PC-3 (cell line): Measurements from ENCODE around the gene CYP21A2. TPM values are rescaled to one million over a fixed set of nuclear protein-coding genes. Genes with fewer than 3 reads are reported as not detected.

Experiments
- ATAC-seq: fragments of 200-7000 bp; cut with Tn5 transposase; 2 replicates; pipeline ENCODE4 v1.9.1; 2020; ENCODE audit warnings: mild to moderate bottlenecking, moderate library complexity
- BruUV-seq: library from RNA; stranded (reverse); fragments of 400-500 nt; replicated peaks from 2 replicates; lab custom pipeline; 2021; lab: Mats Ljungman, UMichigan
- CTCF ChIA-PET: fragments of 300-600 bp; sonication (Branson Sonifier 250); formaldehyde crosslinking; loops from one replicate; lab custom pipeline; 2022; ENCODE audit warnings: antibody characterized with exemption; lab: Charles Lee
- POLR2A ChIA-PET: fragments of 300-600 bp; sonication (Branson Sonifier 250); formaldehyde crosslinking; loops from one replicate; lab custom pipeline; 2022; ENCODE audit warnings: antibody characterized with exemption; ENCODE audit not compliant: unreplicated experiment; lab: Charles Lee
- DNase-seq: peaks from one replicate; pipeline ENCODE4 v3.0.0-alpha.2; 2015
- H2AFZ ChIP-seq: fragments of 300-600 bp; sonication (generic); 2 replicates; pipeline ENCODE4 v1.6.0; 2016; ENCODE audit warnings: antibody characterized with exemption, low read length
- H3F3A ChIP-seq: fragments of 300-600 bp; sonication (generic); one replicate; pipeline ENCODE4 v1.6.0; 2017; ENCODE audit warnings: antibody characterized with exemption, low read length, control low read depth, mild to moderate bottlenecking; ENCODE audit not compliant: unreplicated experiment
- H3K27ac ChIP-seq: fragments of 300-600 bp; sonication (generic); 2 replicates; pipeline ENCODE4 v1.5.1; 2016; ENCODE audit warnings: mild to moderate bottlenecking, low read length
- H3K27me3 ChIP-seq: fragments of 300-600 bp; sonication (generic); 2 replicates; pipeline ENCODE4 v1.6.1; 2016; ENCODE audit warnings: low read length, mixed read lengths
- H3K36me3 ChIP-seq: fragments of 300-600 bp; sonication (generic); 2 replicates; pipeline ENCODE4 v1.6.1; 2016; ENCODE audit warnings: low read depth, mixed run types, low read length, mixed read lengths
- H3K4me1 ChIP-seq: fragments of 300-600 bp; sonication (generic); 2 replicates; pipeline ENCODE4 v1.5.1; 2016; ENCODE audit warnings: low read length; ENCODE audit not compliant: insufficient read depth
- H3K4me2 ChIP-seq: fragments of 300-600 bp; sonication (generic); 2 replicates; pipeline ENCODE4 v1.6.0; 2016; ENCODE audit warnings: low read length
- H3K4me3 ChIP-seq: fragments of 300-600 bp; sonication (generic); 2 replicates; pipeline ENCODE4 v1.5.1; 2016; ENCODE audit warnings: mild to moderate bottlenecking, low read length, mixed read lengths
- H3K79me2 ChIP-seq: fragments of 300-600 bp; sonication (generic); 2 replicates; pipeline ENCODE4 v1.6.1; 2017; ENCODE audit warnings: low read length, mixed read lengths
- H3K9ac ChIP-seq: fragments of 300-600 bp; sonication (generic); 2 replicates; pipeline ENCODE4 v1.6.0; 2016; ENCODE audit warnings: mild to moderate bottlenecking, low read length
- H3K9me2 ChIP-seq: fragments of 300-600 bp; sonication (generic); replicated peaks from 2 replicates; pipeline ENCODE4 v1.6.1; 2016; ENCODE audit warnings: mixed run types, low read length, mixed read lengths
- H3K9me3 ChIP-seq: fragments of 300-600 bp; sonication (generic); 2 replicates; pipeline ENCODE4 v1.6.1; 2016; ENCODE audit warnings: low read length, mixed read lengths
- H4K20me1 ChIP-seq: fragments of 300-600 bp; sonication (generic); 2 replicates; pipeline ENCODE4 v1.6.1; 2016; ENCODE audit warnings: low read length, mixed read lengths
- EZH2 ChIP-seq: fragments of 300-600 bp; sonication (generic); IDR thresholded peaks from one replicate; pipeline ENCODE4 v1.6.1; 2017; ENCODE audit warnings: antibody characterized with exemption, mild to moderate bottlenecking, low read length; ENCODE audit not compliant: unreplicated experiment
- EZH2phosphoT487 ChIP-seq: fragments of 300-600 bp; sonication (generic); IDR thresholded peaks from 2 replicates; pipeline ENCODE4 v1.6.1; 2018; ENCODE audit warnings: mild to moderate bottlenecking, antibody characterized with exemption, low read length, borderline replicate concordance
- intact Hi-C: fragments of 100-400 bp; cut with micrococcal nuclease; formaldehyde crosslinking; loops from 2 replicates; pipeline ENCODE4 v1.9.0; 2023
- total RNA-seq: library from RNA; depleted of rRNA; stranded (reverse); fragments of >200 nt; gene quantifications from 2 replicates; pipeline ENCODE4 v1.2.3, GENCODE V29; 2014
- TF ChIP-seq, protein P1 (sequence below): fragments of 300-600 bp; sonication (generic); conservative IDR thresholded peaks from 2 replicates; pipeline ENCODE4 v1.5.1; 2017; ENCODE audit warnings: antibody characterized with exemption, low read depth, mild to moderate bottlenecking, low read length

CYP21A2 gene
- total RNA-seq, 1 experiment from 2014 or later = not detected

DNA sequence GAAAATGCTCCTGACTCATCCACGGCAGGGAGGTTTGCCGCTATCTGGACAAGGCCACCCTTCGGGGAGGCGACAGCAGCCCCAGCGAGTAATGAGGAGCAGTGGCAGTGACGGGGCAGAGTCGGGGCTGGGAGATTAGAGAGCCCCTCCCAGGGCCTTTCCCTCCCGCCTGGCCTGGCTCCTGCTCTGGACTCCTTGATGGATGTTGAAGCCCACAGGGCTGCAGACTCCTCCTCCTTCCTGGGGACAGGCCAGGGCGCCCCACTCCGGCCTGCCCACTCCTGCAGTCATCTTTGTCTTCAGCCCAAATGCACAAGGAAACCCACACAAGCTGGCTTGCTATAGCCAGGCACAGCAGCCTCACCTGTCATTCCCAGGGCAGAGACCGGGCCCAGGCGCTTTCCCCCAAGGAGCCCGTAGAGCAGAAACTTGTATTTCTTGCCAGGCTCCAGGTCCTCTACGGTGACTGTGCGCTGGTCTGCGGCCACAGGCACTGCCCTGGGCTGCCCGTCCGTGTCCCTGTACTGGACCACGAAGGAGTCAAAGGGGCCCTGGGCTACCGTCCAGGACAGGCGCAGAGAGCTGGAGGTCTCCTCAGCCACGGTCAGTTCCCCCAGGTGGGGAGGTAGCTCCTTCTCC lies 7.7 kb downstream of the CYP21A2 start:
- DNase-seq = no peak
- no peak overlapping the region for H2AFZ ChIP-seq
- no peaks in the 10 kb centered on the region for H3K9me3 ChIP-seq
- H3K27ac ChIP-seq = peak overlapping the region; percentile 49; the same call in 1 of the 2 replicates
- H3K9me2 ChIP-seq = no peaks in the 10 kb centered on the region
- intact Hi-C loops = no loop called here
- ChIA-PET POLR2A (no interaction called here), CTCF (no interaction called here)
- H3K36me3 ChIP-seq = no peaks in the 10 kb centered on the region
- ATAC-seq = no peak
- TF ChIP-seq EZH2 (no peak), EZH2phosphoT487 (no peak)
- TF ChIP-seq, protein P1, sequence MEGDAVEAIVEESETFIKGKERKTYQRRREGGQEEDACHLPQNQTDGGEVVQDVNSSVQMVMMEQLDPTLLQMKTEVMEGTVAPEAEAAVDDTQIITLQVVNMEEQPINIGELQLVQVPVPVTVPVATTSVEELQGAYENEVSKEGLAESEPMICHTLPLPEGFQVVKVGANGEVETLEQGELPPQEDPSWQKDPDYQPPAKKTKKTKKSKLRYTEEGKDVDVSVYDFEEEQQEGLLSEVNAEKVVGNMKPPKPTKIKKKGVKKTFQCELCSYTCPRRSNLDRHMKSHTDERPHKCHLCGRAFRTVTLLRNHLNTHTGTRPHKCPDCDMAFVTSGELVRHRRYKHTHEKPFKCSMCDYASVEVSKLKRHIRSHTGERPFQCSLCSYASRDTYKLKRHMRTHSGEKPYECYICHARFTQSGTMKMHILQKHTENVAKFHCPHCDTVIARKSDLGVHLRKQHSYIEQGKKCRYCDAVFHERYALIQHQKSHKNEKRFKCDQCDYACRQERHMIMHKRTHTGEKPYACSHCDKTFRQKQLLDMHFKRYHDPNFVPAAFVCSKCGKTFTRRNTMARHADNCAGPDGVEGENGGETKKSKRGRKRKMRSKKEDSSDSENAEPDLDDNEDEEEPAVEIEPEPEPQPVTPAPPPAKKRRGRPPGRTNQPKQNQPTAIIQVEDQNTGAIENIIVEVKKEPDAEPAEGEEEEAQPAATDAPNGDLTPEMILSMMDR = no peak
- no peaks in the 10 kb centered on the region for H4K20me1 ChIP-seq
- no peaks in the 10 kb centered on the region for H3K27me3 ChIP-seq
- peaks cover 20% of the 10 kb centered on the region for H3K4me1 ChIP-seq
- no peak overlapping the region for H3K4me2 ChIP-seq
- H3K4me3 ChIP-seq = no peak overlapping the region
- H3K9ac ChIP-seq = no peak overlapping the region
- no peaks in the 10 kb centered on the region for H3K79me2 ChIP-seq
- BruUV-seq = no TSS peak
- no peaks in the 10 kb centered on the region for H3F3A ChIP-seq

DNA sequence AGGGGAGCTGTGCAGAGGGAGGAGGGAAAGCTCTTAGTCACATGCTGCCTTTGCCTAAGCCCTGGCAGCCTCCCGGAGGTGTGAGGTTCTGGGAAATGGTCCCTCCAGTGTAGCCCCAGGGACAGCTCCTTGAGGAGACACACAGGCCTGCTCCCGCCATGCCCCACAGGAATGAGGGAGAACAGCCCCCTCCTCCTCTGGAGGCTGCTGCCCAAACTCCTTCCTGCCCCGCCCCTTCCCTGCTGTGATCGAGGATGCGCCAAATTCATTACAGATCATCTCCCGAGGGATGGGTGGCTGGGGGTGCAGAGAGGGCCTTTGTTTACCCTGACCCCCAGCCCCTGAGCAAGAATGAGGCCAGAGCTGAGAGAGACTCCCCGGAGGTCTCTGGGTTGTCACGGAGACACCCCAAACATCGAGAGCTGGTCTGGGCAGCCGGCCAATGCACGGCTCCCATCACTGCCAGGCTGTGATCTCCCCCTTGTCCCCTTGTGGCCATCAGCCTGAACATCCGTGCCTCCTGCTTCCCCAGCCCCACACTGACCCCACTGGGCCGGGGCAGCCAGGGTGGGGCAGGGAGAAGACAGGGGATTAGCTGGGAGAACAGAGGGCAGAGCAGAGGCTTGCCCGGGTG lies 8.4 kb downstream of the CYP21A2 start:
- POLR2A ChIA-PET = interaction anchor here (1.0 kb wide), 1 partner anchor 75 kb away, joined by 3 read pairs; the partner anchor contains the start of gene DXO
- Histone ChIP-seq H3K27ac (peak overlapping the region; percentile 49), H3K9ac (peak overlapping the region; percentile 32; the same call in 1 of the 2 replicates), H3F3A (no peaks in the 10 kb centered on the region), H2AFZ (peak overlapping the region; percentile 50), H3K79me2 (no peaks in the 10 kb centered on the region), H3K9me3 (no peaks in the 10 kb centered on the region), H3K4me3 (no peak overlapping the region), H4K20me1 (no peaks in the 10 kb centered on the region), H3K4me2 (peak overlapping the region; percentile 66), H3K36me3 (no peaks in the 10 kb centered on the region), H3K4me1 (peaks cover 20% of the 10 kb centered on the region), H3K27me3 (no peaks in the 10 kb centered on the region), H3K9me2 (no peaks in the 10 kb centered on the region)
- BruUV-seq = no TSS peak
- intact Hi-C loops = no loop called here
- CTCF ChIA-PET = interaction anchor here (1.5 kb wide), 1 partner anchor 68 kb away, joined by 6 read pairs; no protein-coding TSS in a partner anchor
- TF ChIP-seq, protein P1 = no peak
- TF ChIP-seq EZH2phosphoT487 = no peak
- TF ChIP-seq EZH2 = no peak
- DNase-seq (peak; percentile 17), ATAC-seq (peak; percentile 50)
